Fibroblast of lung (primary cell): ENCODE data around the gene LRRC52. TPM values are rescaled to one million over a fixed set of nuclear protein-coding genes. Genes with fewer than 3 reads are reported as not detected.

ENCODE experiments used
- DNase-seq, 2 donors: peaks; one replicate each; pipeline versions ENCODE4 v3.0.0 to v3.0.0-alpha.2; 2010; ENCODE audit warnings: low read depth in 2 of 2
- H2AFZ ChIP-seq: 2 replicates; pipeline ENCODE4 v1.5.1; 2012; ENCODE audit warnings: low read length, control low read depth, inconsistent platforms
- H3K27ac ChIP-seq: 2 replicates; pipeline ENCODE4 v1.5.1; 2011; ENCODE audit warnings: low read length, control low read depth; ENCODE audit not compliant: insufficient read depth
- H3K27me3 ChIP-seq: 2 replicates; pipeline ENCODE4 v1.5.1; 2011; ENCODE audit warnings: mild to moderate bottlenecking, low read length; ENCODE audit not compliant: control insufficient read depth, insufficient read depth
- H3K36me3 ChIP-seq: 2 replicates; pipeline ENCODE4 v1.5.1; 2011; ENCODE audit warnings: low read length; ENCODE audit not compliant: control insufficient read depth, insufficient read depth
- H3K4me1 ChIP-seq: 2 replicates; pipeline ENCODE4 v1.5.1; 2011; ENCODE audit warnings: low read length; ENCODE audit not compliant: control insufficient read depth, insufficient read depth; ENCODE audit errors: extremely low read depth
- H3K4me2 ChIP-seq: 2 replicates; pipeline ENCODE4 v1.5.1; 2011; ENCODE audit warnings: low read length, control low read depth; ENCODE audit not compliant: insufficient read depth; ENCODE audit errors: extremely low read depth
- H3K4me3 ChIP-seq, 4 experiments: fragments of 200-600 bp in 1 of 4; sonication (generic) in 1 of 4; replicated peaks in 1 of 4; 2 replicates each; pipeline ENCODE4 v1.5.1; 2011 to 2016; ENCODE audit warnings: low read length in 4 of 4, low read depth in 3 of 4, mild to moderate bottlenecking in 3 of 4, control low read depth in 2 of 4, inconsistent platforms in 1 of 4, mixed read lengths in 1 of 4; ENCODE audit not compliant: insufficient read depth in 1 of 4; ENCODE audit errors: control extremely low read depth in 1 of 4
- H3K79me2 ChIP-seq: 2 replicates; pipeline ENCODE4 v1.5.1; 2012; ENCODE audit warnings: mild to moderate bottlenecking, low read length, inconsistent platforms; ENCODE audit not compliant: control insufficient read depth, insufficient read depth
- H3K9ac ChIP-seq: 2 replicates; pipeline ENCODE4 v1.5.1; 2011; ENCODE audit warnings: mild to moderate bottlenecking, low read length, control low read depth; ENCODE audit not compliant: insufficient read depth
- H3K9me3 ChIP-seq: 2 replicates; pipeline ENCODE4 v1.5.1; 2012; ENCODE audit warnings: low read depth, low read length; ENCODE audit not compliant: control insufficient read depth, insufficient read depth
- H4K20me1 ChIP-seq: 2 replicates; pipeline ENCODE4 v1.5.1; 2011; ENCODE audit warnings: low read length; ENCODE audit not compliant: control insufficient read depth, insufficient read depth; ENCODE audit errors: extremely low read depth
- EZH2 ChIP-seq: IDR thresholded peaks from 2 replicates; pipeline ENCODE4 v1.5.1; 2012; ENCODE audit warnings: low read length, control low read depth, mild to moderate bottlenecking; ENCODE audit errors: missing control alignments
- polyA minus RNA-seq: library from RNA; depleted of rRNA, polyadenylated mRNA; stranded (reverse); fragments of >200 nt; gene quantifications from 2 replicates; pipeline ENCODE4 v1.2.3, GENCODE V29; 2011; ENCODE audit warnings: low replicate concordance
- polyA plus RNA-seq, 2 donors: library from polyadenylated mRNA; depleted of rRNA in 1 of 2; stranded (reverse) in 1 of 2; unstranded in 1 of 2; fragments of >200 nt; gene quantifications; 2 replicates each; pipeline ENCODE4 v1.2.1, GENCODE V29; 2011 to 2012; ENCODE audit warnings: missing spikeins in 1 of 2
- total RNA-seq: library from RNA; depleted of rRNA; stranded (reverse); fragments of >200 nt; gene quantifications from 2 replicates; pipeline ENCODE4 v1.2.1, GENCODE V29; 2014
- TF ChIP-seq, protein P1 (sequence below), 2 donors: IDR thresholded peaks in 1 of 2; conservative IDR thresholded peaks in 1 of 2; 1 replicate in 1 of 2; 2 replicates in 1 of 2; pipeline ENCODE4 v1.5.1; 2011 to 2012; ENCODE audit warnings: low read length in 2 of 2, control low read depth in 1 of 2, inconsistent platforms in 1 of 2, low read depth in 1 of 2, mild to moderate bottlenecking in 1 of 2

LRRC52 gene, protein sequence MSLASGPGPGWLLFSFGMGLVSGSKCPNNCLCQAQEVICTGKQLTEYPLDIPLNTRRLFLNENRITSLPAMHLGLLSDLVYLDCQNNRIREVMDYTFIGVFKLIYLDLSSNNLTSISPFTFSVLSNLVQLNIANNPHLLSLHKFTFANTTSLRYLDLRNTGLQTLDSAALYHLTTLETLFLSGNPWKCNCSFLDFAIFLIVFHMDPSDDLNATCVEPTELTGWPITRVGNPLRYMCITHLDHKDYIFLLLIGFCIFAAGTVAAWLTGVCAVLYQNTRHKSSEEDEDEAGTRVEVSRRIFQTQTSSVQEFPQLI
- total RNA-seq (not detected in 2 replicates), polyA plus RNA-seq (not detected in 2 replicates), polyA minus RNA-seq (not detected in 2 replicates)
- not detected in 2 replicates for polyA plus RNA-seq (2012)

DNA sequence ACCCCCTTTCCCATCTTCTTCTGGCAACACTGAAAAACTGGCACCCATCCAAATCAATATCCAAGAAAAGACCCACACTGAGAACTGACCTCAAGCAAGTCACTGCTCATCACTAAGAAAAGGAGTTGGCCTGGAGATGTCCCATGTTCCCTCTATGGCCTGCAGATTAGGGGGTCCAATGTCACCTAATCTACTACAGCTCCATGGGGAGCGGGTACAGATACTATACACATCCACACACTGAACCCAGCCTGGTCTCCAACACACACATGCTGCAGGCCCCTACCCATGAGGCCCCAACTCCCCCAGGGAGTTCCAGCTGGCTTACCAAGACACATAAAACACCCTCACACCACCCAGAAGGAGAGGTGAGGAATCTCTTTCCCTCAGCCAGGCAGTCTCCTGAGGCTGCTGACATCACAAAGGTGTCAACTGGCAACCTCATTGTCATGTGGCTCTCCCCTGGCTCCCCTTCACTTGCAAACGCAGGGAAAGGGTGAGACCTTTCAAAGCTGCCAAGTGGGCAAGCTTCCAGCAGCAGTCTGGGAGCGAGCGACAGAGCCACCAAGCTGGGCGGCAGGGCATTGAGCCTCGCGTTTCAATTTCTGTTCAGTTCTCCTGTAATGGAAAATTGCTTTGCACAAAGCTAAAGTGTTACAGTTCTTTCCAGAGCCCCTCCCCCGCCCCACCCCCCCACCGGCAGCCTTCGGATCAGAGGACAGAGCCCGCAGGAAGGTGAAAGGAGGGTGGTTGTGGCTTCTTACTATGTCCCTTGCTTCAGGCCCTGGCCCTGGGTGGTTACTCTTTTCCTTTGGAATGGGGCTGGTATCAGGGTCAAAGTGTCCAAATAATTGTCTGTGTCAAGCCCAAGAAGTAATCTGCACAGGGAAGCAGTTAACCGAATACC is at the start of gene LRRC52:
LRRC52 (plus strand) TSS at position 469 of the 907 bp plus-strand sequence; CDS start at position 766, 297 bp downstream.
- H3K36me3 ChIP-seq, result no peaks in the 10 kb centered on the region
- no peak for DNase-seq
- no peak within 1 kb of the TSS for H3K27ac ChIP-seq
- H3K27me3 ChIP-seq, result no peaks in the 10 kb centered on the region
- no peak within 1 kb of the TSS for H3K9ac ChIP-seq
- no peaks in the 10 kb centered on the region for H3K9me3 ChIP-seq
- no peak within 1 kb of the TSS for H3K4me2 ChIP-seq
- H4K20me1 ChIP-seq, result no peaks in the 10 kb centered on the region
- no peak within 1 kb of the TSS for H2AFZ ChIP-seq
- TF ChIP-seq EZH2, result no peak
- TF ChIP-seq, protein P1, sequence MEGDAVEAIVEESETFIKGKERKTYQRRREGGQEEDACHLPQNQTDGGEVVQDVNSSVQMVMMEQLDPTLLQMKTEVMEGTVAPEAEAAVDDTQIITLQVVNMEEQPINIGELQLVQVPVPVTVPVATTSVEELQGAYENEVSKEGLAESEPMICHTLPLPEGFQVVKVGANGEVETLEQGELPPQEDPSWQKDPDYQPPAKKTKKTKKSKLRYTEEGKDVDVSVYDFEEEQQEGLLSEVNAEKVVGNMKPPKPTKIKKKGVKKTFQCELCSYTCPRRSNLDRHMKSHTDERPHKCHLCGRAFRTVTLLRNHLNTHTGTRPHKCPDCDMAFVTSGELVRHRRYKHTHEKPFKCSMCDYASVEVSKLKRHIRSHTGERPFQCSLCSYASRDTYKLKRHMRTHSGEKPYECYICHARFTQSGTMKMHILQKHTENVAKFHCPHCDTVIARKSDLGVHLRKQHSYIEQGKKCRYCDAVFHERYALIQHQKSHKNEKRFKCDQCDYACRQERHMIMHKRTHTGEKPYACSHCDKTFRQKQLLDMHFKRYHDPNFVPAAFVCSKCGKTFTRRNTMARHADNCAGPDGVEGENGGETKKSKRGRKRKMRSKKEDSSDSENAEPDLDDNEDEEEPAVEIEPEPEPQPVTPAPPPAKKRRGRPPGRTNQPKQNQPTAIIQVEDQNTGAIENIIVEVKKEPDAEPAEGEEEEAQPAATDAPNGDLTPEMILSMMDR (conservative IDR thresholded peaks at IDR 0.05 in 1 of 2, IDR thresholded peaks at IDR 0.05 in 1 of 2; ENCODE audit: low read depth in 1 of 2, low read length in 2 of 2), result no peak
- H3K4me3 ChIP-seq, result no peak within 1 kb of the TSS
- no peaks in the 10 kb centered on the region for H3K79me2 ChIP-seq
- H3K4me1 ChIP-seq, result no peaks in the 10 kb centered on the region

GRCh38 chr1:165494949-165495857 is 48.6 kb upstream of the LRRC52 start:
- H3K4me2 ChIP-seq, result no peak overlapping the region

More at GRCh38 chr1:165494949-165495857, 48.6 kb upstream of the LRRC52 start:
- no peaks in the 10 kb centered on the region for H3K36me3 ChIP-seq
- H3K4me1 ChIP-seq, result no peaks in the 10 kb centered on the region
- H2AFZ ChIP-seq, result no peak overlapping the region
- DNase-seq, result no peak
- TF ChIP-seq, protein P1 (conservative IDR thresholded peaks at IDR 0.05 in 1 of 2, IDR thresholded peaks at IDR 0.05 in 1 of 2; ENCODE audit: low read depth in 1 of 2, low read length in 2 of 2), result no peak
- no peak for TF ChIP-seq EZH2
- no peaks in the 10 kb centered on the region for H3K79me2 ChIP-seq
- H3K27ac ChIP-seq, result no peak overlapping the region
- H3K9ac ChIP-seq, result no peak overlapping the region
- no peaks in the 10 kb centered on the region for H4K20me1 ChIP-seq
- H3K4me3 ChIP-seq, result no peak overlapping the region
- no peaks in the 10 kb centered on the region for H3K9me3 ChIP-seq
- no peaks in the 10 kb centered on the region for H3K27me3 ChIP-seq
